CD4-positive, alpha-beta T cell treated with Interleukin-10 for 1 hour (primary cell): ENCODE data around the gene DNAI4.
"Not testable (repeated sequence)": the region's sequence is repeated elsewhere in the genome, so short reads cannot be mapped to it uniquely, and the experiment has no call there.

Experiments
- DNase-seq: peaks from one replicate; pipeline ENCODE4 v3.0.0-alpha.2; 2020

Gene DNAI4

DNA sequence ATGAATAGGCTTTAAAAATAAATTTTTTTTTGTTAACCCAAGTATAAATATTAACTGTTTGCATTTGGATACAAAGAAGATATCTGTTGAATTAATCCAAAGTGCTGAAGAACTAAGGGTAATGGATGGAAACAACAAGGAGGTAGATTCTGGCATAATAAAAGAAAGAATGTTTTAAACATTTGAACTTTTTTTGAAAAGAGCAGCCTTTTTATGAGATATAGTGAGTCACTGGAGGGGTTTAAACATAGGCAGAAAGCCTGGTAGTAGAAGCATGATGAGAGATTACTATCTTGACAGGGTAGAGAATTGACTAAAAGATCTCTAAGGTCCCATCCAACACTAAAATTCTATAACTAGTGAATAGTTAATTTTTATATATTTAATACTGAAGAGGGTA lies 2.9 kb upstream of the DNAI4 start:
- DNase-seq, result no peak

DNA sequence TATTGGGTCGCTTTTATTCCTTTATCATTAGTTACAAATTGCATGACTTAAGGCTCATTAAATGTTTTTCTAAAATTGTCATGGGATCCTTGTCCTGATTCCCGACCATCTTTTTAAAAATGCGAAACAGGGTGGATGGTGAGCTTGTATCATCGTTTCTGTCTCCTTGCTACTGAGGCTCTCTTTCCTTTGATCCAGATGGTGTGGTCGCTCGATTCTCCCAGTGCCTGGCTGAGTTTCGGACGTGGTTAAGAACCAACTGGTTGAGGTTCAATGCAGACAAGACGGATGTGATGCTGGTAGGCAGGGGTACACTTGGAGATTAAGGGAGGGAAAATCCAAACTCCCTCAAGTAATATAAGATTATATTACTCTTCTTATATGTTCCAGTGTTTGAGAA lies 1.3 kb upstream of the DNAI4 start:
- no peak for DNase-seq

- no peak for DNase-seq
Measured at GRCh38 chr1:66925558-66925910, 878 bp upstream of the DNAI4 start.

DNA sequence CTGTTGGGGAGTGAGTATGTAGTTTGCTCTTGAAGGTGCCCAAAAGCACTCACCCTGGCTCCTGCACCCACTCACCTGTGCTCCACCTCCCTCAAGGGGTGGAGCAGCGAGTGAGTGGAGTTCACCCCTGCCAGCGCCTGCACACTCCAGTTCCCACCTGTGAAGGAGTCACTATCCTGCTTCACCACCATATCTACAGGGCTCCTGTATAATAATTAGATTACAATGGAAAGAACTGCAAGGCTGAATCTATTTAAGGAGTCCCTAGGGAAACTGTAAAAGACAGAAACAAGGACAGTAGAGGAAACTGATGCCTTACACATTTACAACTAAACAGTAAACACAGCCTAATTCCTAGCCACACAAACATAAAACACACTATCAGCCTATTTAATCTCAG lies 4.1 kb downstream of the DNAI4 start:
- DNase-seq, result no peak

DNA sequence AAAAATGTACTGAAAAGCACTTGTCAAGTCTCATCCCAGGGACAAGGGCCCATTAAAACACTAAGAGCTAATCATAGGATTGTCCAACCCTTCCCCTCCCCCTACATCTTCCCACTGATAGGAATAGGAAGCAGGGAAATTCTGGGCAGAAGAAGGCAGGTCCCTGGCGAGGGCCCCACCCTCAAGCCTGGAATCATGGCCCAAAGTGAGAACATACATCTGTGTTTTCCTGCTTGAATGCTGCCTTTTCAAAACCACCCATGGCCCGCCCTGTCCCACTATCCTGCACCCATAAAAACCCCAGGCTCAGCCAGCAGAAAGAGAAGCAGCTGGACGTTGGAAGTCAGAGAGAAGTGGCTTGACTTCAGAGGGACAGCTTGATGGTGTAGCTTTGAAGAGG lies 4.8 kb downstream of the DNAI4 start:
- DNase-seq, result no peak

DNA sequence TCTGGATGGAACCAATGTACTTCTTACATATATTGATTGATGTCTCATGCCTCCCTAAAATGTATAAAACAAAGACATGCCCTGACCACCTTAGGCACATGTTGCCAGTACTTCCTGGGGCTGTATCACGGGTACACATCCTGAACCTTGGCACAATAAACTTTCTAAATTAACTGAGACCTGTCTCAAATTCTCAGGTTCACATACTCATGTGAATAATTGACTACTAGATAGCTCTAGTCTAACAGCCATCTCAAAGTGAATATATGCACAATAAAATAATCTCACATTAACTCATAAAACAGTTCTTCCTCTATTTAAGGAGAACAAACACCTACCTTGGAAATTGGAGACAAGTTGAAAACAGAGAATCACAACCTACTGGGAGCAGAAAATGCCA lies 5.6 kb downstream of the DNAI4 start:
- DNase-seq, result no peak

- DNase-seq, result no peak
Measured at GRCh38 chr1:66917476-66917875, 7.2 kb downstream of the DNAI4 start.

- no peak for DNase-seq
Measured at GRCh38 chr1:66916320-66916719, 8.3 kb downstream of the DNAI4 start.

DNA sequence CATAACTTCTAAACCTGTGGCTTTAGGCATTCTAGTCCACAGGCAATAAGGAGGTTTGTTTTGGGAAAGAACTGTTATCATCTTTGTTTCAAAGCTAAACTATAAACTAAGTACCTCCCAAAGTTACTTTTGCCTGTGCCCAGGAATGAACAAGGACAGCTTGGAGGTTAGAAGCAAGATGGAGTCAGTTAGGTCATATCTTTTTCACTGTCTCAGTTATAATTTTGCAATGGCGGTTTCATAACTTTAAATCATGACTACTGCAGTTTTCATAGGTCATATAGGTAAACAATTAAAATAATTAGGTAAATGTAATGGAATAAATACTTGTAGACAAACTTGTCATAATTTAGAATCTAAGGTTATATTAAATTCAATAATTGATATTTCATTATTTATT lies 9.5 kb downstream of the DNAI4 start:
- DNase-seq, result not testable (repeated sequence)

DNA sequence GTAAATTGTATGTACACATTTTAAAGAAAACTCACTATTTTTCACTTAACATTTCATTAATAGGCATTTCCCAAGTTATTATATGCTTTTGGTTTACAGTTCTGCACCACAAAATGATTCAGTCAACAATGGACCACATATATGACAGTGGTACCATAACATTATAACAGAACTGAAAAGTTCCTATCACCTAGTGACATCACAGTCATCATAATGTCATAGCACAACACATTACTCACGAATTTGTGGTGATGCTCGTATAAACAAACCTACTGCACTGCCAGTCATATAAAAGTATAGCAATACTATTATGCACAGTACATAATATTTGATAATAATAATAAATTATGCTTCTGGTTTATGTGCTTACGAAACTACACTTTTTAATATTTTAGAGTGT lies 30.9 kb downstream of the DNAI4 start:
- DNase-seq, result no peak

DNA sequence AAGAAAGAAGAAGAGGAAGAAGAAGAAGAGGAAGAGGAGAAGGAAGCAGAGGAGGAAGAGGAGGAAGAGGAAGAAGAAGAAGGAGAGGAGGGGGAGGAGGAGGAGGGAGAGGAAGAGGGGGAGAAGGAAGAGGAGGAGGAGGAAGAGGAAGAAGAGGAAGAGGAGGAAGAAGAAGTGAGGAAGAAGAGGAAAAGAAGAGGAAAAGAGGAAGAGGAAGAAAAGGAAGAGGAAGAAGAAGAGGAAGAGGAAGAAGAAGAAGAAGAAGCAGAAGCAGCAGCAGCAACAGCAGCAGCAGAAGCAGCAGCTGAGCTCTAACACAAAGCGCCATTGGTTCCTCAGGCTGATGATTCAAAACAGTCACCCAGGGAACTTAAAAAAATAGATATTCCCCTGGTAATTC lies 34.0 kb downstream of the DNAI4 start:
- no peak for DNase-seq

GRCh38 chr1:66889030-66889429 lies 35.6 kb downstream of the DNAI4 start:
- DNase-seq, result no peak

DNA sequence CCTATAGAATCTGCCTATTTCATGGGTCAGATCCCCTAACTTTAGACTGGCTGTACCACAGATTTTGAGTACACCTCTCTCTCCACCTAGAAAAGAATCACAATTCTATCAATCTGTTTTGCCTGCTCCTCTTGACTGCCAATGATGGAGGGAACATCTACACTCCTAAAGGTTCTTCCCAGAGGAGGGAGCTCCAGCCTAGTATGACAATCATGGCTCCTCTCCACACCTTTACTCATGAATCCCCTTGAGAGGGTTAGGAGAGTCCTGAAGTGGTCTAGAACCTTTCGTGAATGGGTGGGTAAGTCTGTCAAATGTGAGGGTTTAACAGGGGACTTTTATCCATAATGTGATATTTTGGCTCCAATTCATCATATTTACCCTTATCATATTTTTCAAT lies 48.0 kb downstream of the DNAI4 start:
- DNase-seq, result no peak

- DNase-seq, result no peak
Measured at GRCh38 chr1:66873111-66873510, 51.5 kb downstream of the DNAI4 start.

DNA sequence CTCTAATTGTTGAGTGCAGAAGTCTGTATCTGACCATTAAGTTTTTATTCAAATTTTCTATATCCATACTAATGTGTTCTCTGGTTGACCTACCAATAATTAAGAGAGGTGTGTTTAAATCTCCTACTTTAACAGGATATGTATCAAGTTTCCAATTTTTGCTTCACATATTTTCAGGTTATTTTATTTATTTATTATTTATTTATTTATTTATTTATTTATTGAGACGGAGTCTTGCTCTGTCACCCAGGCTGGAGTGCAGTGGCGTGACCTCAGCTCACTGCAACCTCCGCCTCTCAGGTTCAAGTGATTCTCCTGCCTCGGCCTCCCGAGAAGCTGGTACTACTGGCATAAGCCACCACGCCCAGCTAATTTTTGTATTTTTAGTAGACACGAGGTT lies 52.6 kb downstream of the DNAI4 start:
- DNase-seq, result not testable (repeated sequence)

DNA sequence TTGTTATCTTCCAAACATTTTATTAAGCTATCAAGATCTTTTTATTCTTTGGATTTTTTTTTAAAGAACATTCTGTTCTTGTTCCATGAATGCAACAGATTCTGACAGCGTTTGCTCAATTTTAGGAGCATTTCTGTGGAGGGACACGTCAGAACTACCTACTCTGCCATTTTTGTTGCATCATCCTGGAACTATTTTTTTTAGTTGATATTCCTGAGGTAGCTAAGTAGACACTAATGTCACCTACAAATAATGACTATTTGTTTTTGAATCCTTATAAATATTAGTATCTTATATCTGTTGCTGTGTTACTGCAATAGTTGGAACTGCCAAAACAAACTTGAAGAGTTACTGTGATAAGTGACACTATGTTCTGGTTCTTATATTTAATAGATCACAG lies 57.2 kb downstream of the DNAI4 start:
- no peak for DNase-seq

DNA sequence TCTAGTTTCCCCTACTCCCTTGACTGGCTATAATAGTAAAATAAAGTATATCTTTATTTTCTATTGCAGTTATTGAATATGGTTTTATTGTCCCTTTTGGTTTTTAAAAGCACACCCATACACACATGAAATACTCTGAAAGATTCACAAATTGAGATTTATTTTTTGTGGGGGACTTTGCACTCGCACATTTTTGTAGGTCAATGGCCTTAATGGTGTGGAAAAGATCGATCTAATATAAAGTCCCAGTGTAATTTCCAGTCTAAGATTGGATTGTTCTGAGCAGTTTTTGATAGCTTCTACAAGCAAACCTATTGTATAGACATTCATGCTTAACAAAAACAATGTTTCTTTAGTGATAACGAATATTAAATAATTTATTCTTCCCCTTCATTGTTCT lies 64.1 kb downstream of the DNAI4 start:
- no peak for DNase-seq

GRCh38 chr1:66853379-66853778 lies 71.3 kb downstream of the DNAI4 start:
- DNase-seq, result no peak

- DNase-seq, result no peak
Measured at GRCh38 chr1:66852870-66853269, 71.8 kb downstream of the DNAI4 start.

DNA sequence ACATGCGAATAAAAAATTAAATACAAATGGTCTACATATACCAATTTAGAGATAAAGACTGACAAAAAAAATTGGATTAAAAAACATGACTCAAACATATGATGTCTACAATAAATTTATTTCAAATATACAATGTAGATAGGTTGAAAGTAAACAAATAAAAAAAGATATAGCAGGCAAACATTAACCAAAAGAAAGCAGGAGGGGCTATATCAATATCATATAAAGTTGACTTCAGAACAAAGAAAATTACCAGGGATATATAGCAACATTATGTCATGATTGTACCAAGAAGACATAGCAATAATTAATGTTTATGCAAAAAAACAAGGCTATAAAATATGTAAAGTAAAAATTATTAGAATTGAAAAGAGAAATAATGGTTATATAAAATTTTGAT lies 73.7 kb downstream of the DNAI4 start:
- no peak for DNase-seq

DNA sequence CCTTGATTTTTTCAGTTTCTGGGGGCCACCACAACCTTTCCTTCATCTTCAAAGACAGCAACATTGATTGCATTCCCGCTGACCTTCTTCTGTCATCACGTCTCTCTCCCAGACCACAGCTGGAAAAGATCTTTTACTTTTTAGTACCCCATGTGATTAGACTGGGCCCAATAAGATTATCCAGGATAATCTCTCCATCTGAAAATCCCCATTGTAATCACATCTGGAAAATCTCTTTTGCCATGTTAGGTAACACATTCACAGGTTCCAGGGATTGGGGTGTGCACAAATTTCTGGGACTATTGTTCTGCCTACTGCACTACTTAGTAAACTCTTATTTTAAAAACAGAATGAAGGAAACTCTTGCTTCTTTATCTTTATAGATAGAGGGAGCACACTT lies 76.5 kb downstream of the DNAI4 start:
- DNase-seq, result no peak

DNA sequence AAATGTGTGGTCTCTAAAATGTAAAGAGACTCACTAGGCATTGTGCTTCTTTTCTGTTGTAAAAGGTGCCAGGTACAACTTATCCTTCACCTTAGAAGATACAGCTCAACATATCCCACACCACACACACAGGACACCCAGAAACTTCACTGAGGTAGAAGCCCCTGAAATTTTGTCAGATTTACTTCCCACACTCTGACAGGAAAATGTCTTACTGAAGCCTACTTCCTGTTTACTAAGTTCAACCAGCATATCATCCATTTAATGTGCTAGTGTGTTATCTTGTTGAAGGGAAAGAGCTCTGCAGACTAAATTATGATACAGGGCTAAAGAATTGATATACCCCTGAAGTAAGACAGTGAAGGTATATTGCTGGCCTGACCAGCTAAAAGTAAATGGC lies 83.7 kb downstream of the DNAI4 start:
- no peak for DNase-seq

DNA sequence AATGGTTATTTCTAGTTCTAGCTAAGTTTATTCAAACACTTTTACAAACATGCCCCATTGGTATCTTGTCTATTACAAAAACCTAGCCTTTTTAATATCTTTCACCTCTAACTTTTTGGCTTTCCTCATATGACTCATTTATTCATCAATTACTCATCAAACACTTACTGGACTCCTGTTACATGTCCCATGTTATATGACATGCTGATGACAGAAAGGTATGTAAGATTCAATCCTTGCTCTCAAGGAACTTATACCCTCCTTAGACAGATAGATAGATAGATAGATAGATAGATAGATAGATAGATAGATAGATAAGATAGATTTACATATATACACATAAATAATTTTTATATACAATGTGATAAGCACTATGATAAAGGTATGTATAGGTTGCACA lies 89.7 kb downstream of the DNAI4 start:
- no peak for DNase-seq

- DNase-seq, result no peak
Measured at GRCh38 chr1:66833112-66833511, 91.5 kb downstream of the DNAI4 start.

DNA sequence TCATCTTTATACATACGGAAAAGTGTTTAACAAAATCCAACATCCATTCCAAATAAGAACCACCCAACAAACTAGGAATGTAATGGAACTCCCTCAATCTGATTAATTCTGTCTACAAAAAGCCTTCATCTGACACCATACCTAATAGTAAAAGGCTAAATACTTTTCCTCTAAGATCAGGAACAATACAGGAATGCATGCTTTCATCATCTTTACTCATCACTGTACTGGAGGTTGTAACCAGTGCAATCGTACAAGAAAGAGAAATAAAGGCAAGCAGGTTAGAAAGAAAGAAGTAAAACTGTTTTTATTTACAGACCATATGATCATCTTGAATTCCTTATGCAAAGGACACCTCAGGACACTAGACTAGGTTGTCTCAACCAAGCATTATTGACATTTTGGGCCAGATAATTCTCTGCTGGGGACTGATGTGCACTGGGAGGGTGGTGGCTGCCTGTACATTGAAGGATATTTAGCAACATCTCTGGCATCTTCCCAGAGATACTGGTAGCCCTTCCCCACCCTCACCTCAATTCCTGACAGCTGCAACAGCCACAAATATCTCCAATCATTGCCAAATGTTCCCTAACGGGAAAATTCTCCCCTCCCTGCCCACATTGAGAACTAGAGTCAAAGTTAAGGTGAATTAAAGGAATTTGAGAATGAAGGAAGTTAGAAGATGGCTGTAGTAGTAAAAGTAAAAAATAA lies 93.0 kb downstream of the DNAI4 start:
- DNase-seq, result no peak

- DNase-seq, result no peak
Measured at GRCh38 chr1:66824771-66825170, 99.9 kb downstream of the DNAI4 start.
